ENCODE measurements around the gene PFDN6.
"Not testable (repeated sequence)": the region's sequence is repeated elsewhere in the genome, so short reads cannot be mapped to it uniquely, and the experiment has no call there.

Gene PFDN6

GRCh38 chr6:33288921-33289783 is at the start of gene PFDN6, which contains the start of gene WDR46:
Gene PFDN6 (plus strand): TSS chr6:33289601. CDS start chr6:33289857, 256 bp downstream.
Gene WDR46 (minus strand): TSS chr6:33289239. CDS start chr6:33289170, 69 bp downstream.
- DNase-seq = peak; percentile 32 to 61 (median 55)

GRCh38 chr6:33241968-33242367 is 47.4 kb upstream of the PFDN6 start:
- no peak for DNase-seq

- no peak for DNase-seq
These were observed 45.9 kb upstream of the PFDN6 start for GRCh38 chr6:33243476-33243875.

- peak; percentile 81 to 92 (median 89) for DNase-seq
These were observed 41.3 kb upstream of the PFDN6 start for GRCh38 chr6:33247977-33248642.

- peak in 2 of 4 experiments; percentile 35 to 67 for DNase-seq
These were observed 40.8 kb upstream of the PFDN6 start for GRCh38 chr6:33248643-33248931.

- DNase-seq = peak; percentile 85 to 99 (median 88)
These were observed 40.3 kb upstream of the PFDN6 start for GRCh38 chr6:33248932-33249731.

- DNase-seq = no peak
These were observed 39.4 kb upstream of the PFDN6 start for GRCh38 chr6:33249732-33250630.

- DNase-seq = no peak
These were observed 38.7 kb upstream of the PFDN6 start for GRCh38 chr6:33250731-33251130.

- DNase-seq = no peak
These were observed 37.9 kb upstream of the PFDN6 start for GRCh38 chr6:33251395-33252012.

GRCh38 chr6:33252759-33253158 is 36.6 kb upstream of the PFDN6 start:
- DNase-seq = no peak

GRCh38 chr6:33254591-33254990 is 34.8 kb upstream of the PFDN6 start:
- no peak for DNase-seq

GRCh38 chr6:33259032-33259431 is 30.4 kb upstream of the PFDN6 start:
- no peak for DNase-seq

- not testable (repeated sequence) for DNase-seq
These were observed 26.9 kb upstream of the PFDN6 start for GRCh38 chr6:33262490-33262889.

GRCh38 chr6:33264015-33264414 is 25.4 kb upstream of the PFDN6 start:
- no peak for DNase-seq

GRCh38 chr6:33271117-33271467 is 18.3 kb upstream of the PFDN6 start:
- no peak for DNase-seq

- DNase-seq = peak; percentile 77 to 80 (median 80)
These were observed 17.7 kb upstream of the PFDN6 start, which contains the start of the genes RPS18 and VPS52 for GRCh38 chr6:33271468-33272274. Gene RPS18 (plus strand): TSS chr6:33272075. CDS start chr6:33272120, 45 bp downstream. Gene VPS52 (minus strand): TSS chr6:33271876. CDS start chr6:33271675, 201 bp downstream.

GRCh38 chr6:33272275-33273128 is 16.9 kb upstream of the PFDN6 start:
- no peak for DNase-seq

- no peak for DNase-seq
These were observed 16.1 kb upstream of the PFDN6 start for GRCh38 chr6:33273129-33273923.

Measured in activated naive CD4-positive, alpha-beta T cell (primary cell).